BLaER1 treated with 17β-estradiol and CSF1 and Interleukin-3, amounts not matched to agents 10 nM and 100 nM (cell line): Measurements from ENCODE around the gene FAM120AOS.

Experiments used
- H3K27ac ChIP-seq, 11 experiments: shearing (Covaris generic); formaldehyde crosslinking; 2 replicates each; pipeline ENCODE4 v1.8.1; 2022
- H3K27me3 ChIP-seq, 11 experiments: shearing (Covaris generic); formaldehyde crosslinking; 2 replicates each; pipeline ENCODE4 v1.8.1; 2022
- H3K36me3 ChIP-seq, 11 experiments: shearing (Covaris generic); formaldehyde crosslinking; 2 replicates each; pipeline ENCODE4 v1.8.1; 2022
- H3K4me1 ChIP-seq, 10 experiments: shearing (Covaris generic); formaldehyde crosslinking; 2 replicates each; pipeline ENCODE4 v1.8.1; 2022
- H3K4me2 ChIP-seq, 11 experiments: shearing (Covaris generic); formaldehyde crosslinking; 2 replicates each; pipeline ENCODE4 v1.8.1; 2022
- H3K4me3 ChIP-seq, 10 experiments: shearing (Covaris generic); formaldehyde crosslinking; 2 replicates each; pipeline ENCODE4 v1.8.1; 2022
- H3K9ac ChIP-seq, 11 experiments: shearing (Covaris generic); formaldehyde crosslinking; 2 replicates each; pipeline ENCODE4 v1.8.1; 2022
- H3K9me3 ChIP-seq, 11 experiments: shearing (Covaris generic); formaldehyde crosslinking; replicated peaks in 1 of 11; 2 replicates each; pipeline ENCODE4 v1.8.1; 2022
- H4K20me1 ChIP-seq, 11 experiments: shearing (Covaris generic); formaldehyde crosslinking; 2 replicates each; pipeline ENCODE4 v1.8.1; 2022
- Cebpa-rat ChIP-seq, 11 experiments: shearing (Covaris generic); IDR thresholded peaks; 2 replicates each; pipeline ENCODE4 v1.8.1; 2022

The FAM120AOS gene

GRCh38 chr9:93453047-93453914 is at the start of gene FAM120AOS:
TSS of gene FAM120AOS (minus strand) at chr9:93453581. CDS start at chr9:93452709, 872 bp downstream.
- Histone ChIP-seq H3K36me3 (peaks cover 15 to 60% (median 41%) of the 10 kb centered on the region in 11 experiments), H3K9ac (peak within 1 kb of the TSS; percentile 87 to 98 (median 96)), H3K4me3 (peak within 1 kb of the TSS; percentile 86 to 100 (median 97)), H3K27me3 (no peaks in the 10 kb centered on the region), H3K4me2 (peak within 1 kb of the TSS; percentile 80 to 97 (median 86)), H3K4me1 (peaks cover 29 to 62% (median 34%) of the 10 kb centered on the region in 10 experiments), H3K9me3 (no peaks in the 10 kb centered on the region; a peak in 1 of 22 replicates), H3K27ac (peak within 1 kb of the TSS; percentile 80 to 97 (median 94)), H4K20me1 (peaks cover 1 to 75% (median 31%) of the 10 kb centered on the region in 11 experiments; a peak in 16 of 22 replicates)
- peak in 1 of 11 experiments; percentile 74; a peak in 2 of 22 replicates for TF ChIP-seq Cebpa-rat (IDR thresholded peaks at IDR 0.05)

GRCh38 chr9:93501406-93501805 is 48.0 kb upstream of the FAM120AOS start:
- H3K9ac ChIP-seq = no peak overlapping the region
- peaks cover 18 to 59% (median 45%) of the 10 kb centered on the region in 10 experiments for H3K4me1 ChIP-seq
- no peak overlapping the region for H3K4me3 ChIP-seq
- peak overlapping the region in 6 of 11 experiments; percentile 30 to 56 (median 46); a peak in 9 of 22 replicates for H3K27ac ChIP-seq
- peaks cover 69 to 100% (median 95%) of the 10 kb centered on the region in 11 experiments for H3K36me3 ChIP-seq
- no peaks in the 10 kb centered on the region for H3K27me3 ChIP-seq
- H3K4me2 ChIP-seq = peak overlapping the region; percentile 11 to 70 (median 61); a peak in 15 of 22 replicates
- H3K9me3 ChIP-seq = peaks cover 0 to 49% (median 11%) of the 10 kb centered on the region in 11 experiments; a peak in 12 of 22 replicates
- peaks cover 0 to 32% (median 11%) of the 10 kb centered on the region in 11 experiments; a peak in 15 of 22 replicates for H4K20me1 ChIP-seq
- no peak for TF ChIP-seq Cebpa-rat (IDR thresholded peaks at IDR 0.05)

GRCh38 chr9:93500571-93501298 is 47.4 kb upstream of the FAM120AOS start:
- Histone ChIP-seq H3K4me1 (peaks cover 18 to 52% (median 42%) of the 10 kb centered on the region in 10 experiments), H3K27me3 (no peaks in the 10 kb centered on the region), H3K4me2 (peak overlapping the region; percentile 11 to 70 (median 61); a peak in 20 of 22 replicates), H3K9me3 (peaks cover 0 to 42% (median 11%) of the 10 kb centered on the region in 11 experiments; a peak in 12 of 22 replicates), H4K20me1 (peaks cover 0 to 39% (median 13%) of the 10 kb centered on the region in 11 experiments; a peak in 15 of 22 replicates), H3K36me3 (peaks cover 76 to 100% (median 97%) of the 10 kb centered on the region in 11 experiments), H3K4me3 (peak overlapping the region in 1 of 10 experiments; percentile 32; a peak in 1 of 20 replicates), H3K9ac (peak overlapping the region in 1 of 11 experiments; percentile 41; a peak in 2 of 22 replicates), H3K27ac (peak overlapping the region in 4 of 11 experiments; percentile 30 to 48 (median 37); a peak in 9 of 22 replicates)
- no peak for TF ChIP-seq Cebpa-rat (IDR thresholded peaks at IDR 0.05)

- no peak overlapping the region for H3K4me3 ChIP-seq
- H3K4me1 ChIP-seq = peaks cover 12 to 17% (median 16%) of the 10 kb centered on the region in 10 experiments; a peak in 19 of 20 replicates
- H3K27ac ChIP-seq = no peak overlapping the region
- no peak overlapping the region for H3K9ac ChIP-seq
- no peaks in the 10 kb centered on the region for H3K27me3 ChIP-seq
- H3K4me2 ChIP-seq = no peak overlapping the region
- H3K36me3 ChIP-seq = peaks cover 92 to 100% (median 98%) of the 10 kb centered on the region in 11 experiments
- H3K9me3 ChIP-seq = no peaks in the 10 kb centered on the region; a peak in 1 of 22 replicates
- no peak for TF ChIP-seq Cebpa-rat (IDR thresholded peaks at IDR 0.05)
- H4K20me1 ChIP-seq = peaks cover 21 to 82% (median 50%) of the 10 kb centered on the region in 11 experiments; a peak in 19 of 22 replicates
Measured at GRCh38 chr9:93496285-93496684, 42.9 kb upstream of the FAM120AOS start.

- peaks cover 28 to 89% (median 69%) of the 10 kb centered on the region in 11 experiments; a peak in 20 of 22 replicates for H4K20me1 ChIP-seq
- TF ChIP-seq Cebpa-rat (IDR thresholded peaks at IDR 0.05) = no peak
- H3K9me3 ChIP-seq = no peaks in the 10 kb centered on the region; a peak in 1 of 22 replicates
- no peak overlapping the region for H3K4me2 ChIP-seq
- peaks cover 0 to 14% (median 0%) of the 10 kb centered on the region in 10 experiments; a peak in 5 of 20 replicates for H3K4me1 ChIP-seq
- H3K36me3 ChIP-seq = peaks cover 93 to 100% (median 97%) of the 10 kb centered on the region in 11 experiments
- H3K27ac ChIP-seq = no peak overlapping the region
- H3K9ac ChIP-seq = no peak overlapping the region
- H3K27me3 ChIP-seq = no peaks in the 10 kb centered on the region
- no peak overlapping the region for H3K4me3 ChIP-seq
Measured at GRCh38 chr9:93493949-93494348, 40.6 kb upstream of the FAM120AOS start.

GRCh38 chr9:93492327-93492726 is 38.9 kb upstream of the FAM120AOS start:
- Histone ChIP-seq H3K27ac (no peak overlapping the region), H3K9me3 (no peaks in the 10 kb centered on the region; a peak in 1 of 22 replicates), H3K4me1 (peaks cover 0 to 29% (median 6%) of the 10 kb centered on the region in 10 experiments; a peak in 10 of 20 replicates), H3K4me3 (no peak overlapping the region), H3K27me3 (no peaks in the 10 kb centered on the region), H3K4me2 (no peak overlapping the region), H4K20me1 (peaks cover 33 to 97% (median 72%) of the 10 kb centered on the region in 11 experiments; a peak in 19 of 22 replicates), H3K9ac (no peak overlapping the region), H3K36me3 (peaks cover 92 to 100% (median 97%) of the 10 kb centered on the region in 11 experiments)
- no peak for TF ChIP-seq Cebpa-rat (IDR thresholded peaks at IDR 0.05)

- H4K20me1 ChIP-seq = peaks cover 36 to 95% (median 69%) of the 10 kb centered on the region in 11 experiments; a peak in 19 of 22 replicates
- peaks cover 91 to 100% (median 97%) of the 10 kb centered on the region in 11 experiments for H3K36me3 ChIP-seq
- H3K27me3 ChIP-seq = no peaks in the 10 kb centered on the region
- H3K4me2 ChIP-seq = no peak overlapping the region
- H3K9me3 ChIP-seq = peaks cover 0 to 3% (median 0%) of the 10 kb centered on the region in 11 experiments; a peak in 1 of 22 replicates
- 0 out of 22 replicates have a peak, but pooled peaks of 1 of the 11 experiments have one; percentile 41 for TF ChIP-seq Cebpa-rat (IDR thresholded peaks at IDR 0.05)
- H3K9ac ChIP-seq = no peak overlapping the region
- no peak overlapping the region for H3K27ac ChIP-seq
- peaks cover 0 to 29% (median 6%) of the 10 kb centered on the region in 10 experiments; a peak in 10 of 20 replicates for H3K4me1 ChIP-seq
- no peak overlapping the region for H3K4me3 ChIP-seq
Measured at GRCh38 chr9:93491593-93492232, 38.3 kb upstream of the FAM120AOS start.
